ENCODE results near the gene CAMSAP1.

DNA sequence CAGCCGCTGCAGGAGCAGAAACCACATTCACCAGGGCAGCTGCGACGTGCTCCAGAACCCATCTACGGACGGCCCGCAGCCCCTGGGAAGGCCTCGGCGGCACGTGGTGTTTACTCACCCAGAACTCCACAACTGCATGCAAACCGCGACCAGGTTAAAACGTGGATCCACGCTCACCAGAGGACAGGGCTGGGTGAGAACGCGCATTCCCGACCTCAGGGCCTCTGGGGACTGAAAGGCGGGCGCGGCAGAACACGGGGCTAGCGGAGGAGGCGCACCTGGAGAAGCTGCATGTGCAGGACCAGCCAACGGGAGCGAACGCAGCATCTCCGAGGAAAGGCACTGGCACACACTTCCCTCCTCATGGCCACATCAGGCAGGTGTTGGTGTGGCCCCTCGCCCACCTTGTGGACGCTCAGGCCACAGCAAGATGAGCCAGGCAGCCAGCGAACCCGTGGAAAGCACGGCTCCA lies 24.0 kb upstream of the CAMSAP1 start:
- TF ChIP-seq, protein P1, sequence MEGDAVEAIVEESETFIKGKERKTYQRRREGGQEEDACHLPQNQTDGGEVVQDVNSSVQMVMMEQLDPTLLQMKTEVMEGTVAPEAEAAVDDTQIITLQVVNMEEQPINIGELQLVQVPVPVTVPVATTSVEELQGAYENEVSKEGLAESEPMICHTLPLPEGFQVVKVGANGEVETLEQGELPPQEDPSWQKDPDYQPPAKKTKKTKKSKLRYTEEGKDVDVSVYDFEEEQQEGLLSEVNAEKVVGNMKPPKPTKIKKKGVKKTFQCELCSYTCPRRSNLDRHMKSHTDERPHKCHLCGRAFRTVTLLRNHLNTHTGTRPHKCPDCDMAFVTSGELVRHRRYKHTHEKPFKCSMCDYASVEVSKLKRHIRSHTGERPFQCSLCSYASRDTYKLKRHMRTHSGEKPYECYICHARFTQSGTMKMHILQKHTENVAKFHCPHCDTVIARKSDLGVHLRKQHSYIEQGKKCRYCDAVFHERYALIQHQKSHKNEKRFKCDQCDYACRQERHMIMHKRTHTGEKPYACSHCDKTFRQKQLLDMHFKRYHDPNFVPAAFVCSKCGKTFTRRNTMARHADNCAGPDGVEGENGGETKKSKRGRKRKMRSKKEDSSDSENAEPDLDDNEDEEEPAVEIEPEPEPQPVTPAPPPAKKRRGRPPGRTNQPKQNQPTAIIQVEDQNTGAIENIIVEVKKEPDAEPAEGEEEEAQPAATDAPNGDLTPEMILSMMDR (IDR thresholded peaks at IDR 0.05) = no peak
- no peak for TF ChIP-seq POLR2A (IDR thresholded peaks at IDR 0.05)
